Loucy (cell line): ENCODE data around the gene TCAF2.
"Not testable (repeated sequence)": the region's sequence is repeated elsewhere in the genome, so short reads cannot be mapped to it uniquely, and the experiment has no call there.

ENCODE experiments used
- H2AFZ ChIP-seq: fragments of 200-600 bp; sonication (generic); 2 replicates; pipeline ENCODE4 v1.6.0; 2016; ENCODE audit warnings: antibody characterized with exemption, mild to moderate bottlenecking, low read length, moderate library complexity
- H3F3A ChIP-seq: fragments of 200-600 bp; 2 replicates; pipeline ENCODE4 v1.6.0; 2016; ENCODE audit warnings: antibody characterized with exemption, low read depth, mild to moderate bottlenecking
- H3K27me3 ChIP-seq: fragments of 200-600 bp; sonication (generic); 2 replicates; pipeline ENCODE4 v1.6.1; 2014; ENCODE audit warnings: low read length, mild to moderate bottlenecking; ENCODE audit not compliant: insufficient read depth, poor library complexity, severe bottlenecking
- H3K36me3 ChIP-seq: fragments of 200-600 bp; sonication (generic); 2 replicates; pipeline ENCODE4 v1.6.1; 2016; ENCODE audit warnings: low read length; ENCODE audit not compliant: insufficient read depth
- H3K4me1 ChIP-seq: fragments of 200-600 bp; sonication (generic); 2 replicates; pipeline ENCODE4 v1.5.1; 2014; ENCODE audit warnings: low read length, mild to moderate bottlenecking; ENCODE audit not compliant: insufficient read depth, poor library complexity, severe bottlenecking
- H3K4me2 ChIP-seq: fragments of 200-600 bp; sonication (generic); 2 replicates; pipeline ENCODE4 v1.6.0; 2014; ENCODE audit warnings: antibody characterized with exemption, low read length, low read depth, mild to moderate bottlenecking; ENCODE audit not compliant: poor library complexity, severe bottlenecking
- H3K4me3 ChIP-seq: fragments of 200-600 bp; sonication (generic); 2 replicates; pipeline ENCODE4 v1.5.1; 2014; ENCODE audit warnings: low read length, mild to moderate bottlenecking, mixed read lengths; ENCODE audit not compliant: poor library complexity, severe bottlenecking
- H3K79me2 ChIP-seq: fragments of 200-600 bp; sonication (generic); 2 replicates; pipeline ENCODE4 v1.6.1; 2014; ENCODE audit warnings: low read length; ENCODE audit not compliant: insufficient read depth
- H3K9ac ChIP-seq: fragments of 200-600 bp; sonication (generic); 2 replicates; pipeline ENCODE4 v1.6.0; 2014; ENCODE audit warnings: mild to moderate bottlenecking, low read depth, low read length, moderate library complexity; ENCODE audit not compliant: poor library complexity, severe bottlenecking
- H3K9me2 ChIP-seq: fragments of 200-600 bp; sonication (generic); replicated peaks from 2 replicates; pipeline ENCODE4 v1.6.1; 2016; ENCODE audit warnings: low read depth, low read length, mixed read lengths
- H3K9me3 ChIP-seq: fragments of 200-600 bp; sonication (generic); 2 replicates; pipeline ENCODE4 v1.6.1; 2014; ENCODE audit warnings: mild to moderate bottlenecking, antibody characterized with exemption, low read length, low read depth; ENCODE audit not compliant: insufficient read depth
- H4K20me1 ChIP-seq: fragments of 200-600 bp; sonication (generic); 2 replicates; pipeline ENCODE4 v1.6.0; 2014; ENCODE audit warnings: antibody characterized with exemption, low read length, mild to moderate bottlenecking; ENCODE audit not compliant: insufficient read depth, poor library complexity, severe bottlenecking
- TF ChIP-seq, protein P1 (sequence below): fragments of 200-600 bp; sonication (generic); conservative IDR thresholded peaks from 2 replicates; pipeline ENCODE4 v1.5.1; 2014; ENCODE audit warnings: mild to moderate bottlenecking, antibody characterized with exemption, low read length

The TCAF2 gene

DNA sequence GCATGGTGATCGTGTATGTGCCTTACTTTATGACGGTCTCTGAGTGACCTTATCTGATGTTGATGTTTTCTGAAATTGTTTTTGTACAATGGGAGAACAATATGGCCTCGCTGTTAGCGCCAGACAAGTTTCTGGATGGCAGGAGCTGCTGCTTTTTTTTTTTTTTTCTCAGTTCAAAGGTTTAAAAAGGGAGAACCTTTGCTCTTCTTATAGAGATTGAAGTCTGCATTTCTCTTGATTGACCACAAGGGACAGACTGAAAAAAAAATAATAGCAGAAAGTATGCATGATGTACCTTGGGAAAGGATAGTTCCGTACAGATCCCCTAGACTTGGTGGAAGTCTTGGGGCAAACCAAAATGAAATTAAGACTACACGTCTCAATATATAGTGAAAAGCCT is 5.2 kb upstream of the TCAF2 start:
- H3K4me2 ChIP-seq, H3F3A ChIP-seq, H3K4me1 ChIP-seq, H4K20me1 ChIP-seq, H3K79me2 ChIP-seq, H3K9ac ChIP-seq, H3K27me3 ChIP-seq, H3K36me3 ChIP-seq, H3K4me3 ChIP-seq, H2AFZ ChIP-seq, H3K9me3 ChIP-seq, H3K9me2 ChIP-seq: not testable (repeated sequence)
- TF ChIP-seq, protein P1, sequence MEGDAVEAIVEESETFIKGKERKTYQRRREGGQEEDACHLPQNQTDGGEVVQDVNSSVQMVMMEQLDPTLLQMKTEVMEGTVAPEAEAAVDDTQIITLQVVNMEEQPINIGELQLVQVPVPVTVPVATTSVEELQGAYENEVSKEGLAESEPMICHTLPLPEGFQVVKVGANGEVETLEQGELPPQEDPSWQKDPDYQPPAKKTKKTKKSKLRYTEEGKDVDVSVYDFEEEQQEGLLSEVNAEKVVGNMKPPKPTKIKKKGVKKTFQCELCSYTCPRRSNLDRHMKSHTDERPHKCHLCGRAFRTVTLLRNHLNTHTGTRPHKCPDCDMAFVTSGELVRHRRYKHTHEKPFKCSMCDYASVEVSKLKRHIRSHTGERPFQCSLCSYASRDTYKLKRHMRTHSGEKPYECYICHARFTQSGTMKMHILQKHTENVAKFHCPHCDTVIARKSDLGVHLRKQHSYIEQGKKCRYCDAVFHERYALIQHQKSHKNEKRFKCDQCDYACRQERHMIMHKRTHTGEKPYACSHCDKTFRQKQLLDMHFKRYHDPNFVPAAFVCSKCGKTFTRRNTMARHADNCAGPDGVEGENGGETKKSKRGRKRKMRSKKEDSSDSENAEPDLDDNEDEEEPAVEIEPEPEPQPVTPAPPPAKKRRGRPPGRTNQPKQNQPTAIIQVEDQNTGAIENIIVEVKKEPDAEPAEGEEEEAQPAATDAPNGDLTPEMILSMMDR = peak; percentile 26; the same call in 1 of the 2 replicates

DNA sequence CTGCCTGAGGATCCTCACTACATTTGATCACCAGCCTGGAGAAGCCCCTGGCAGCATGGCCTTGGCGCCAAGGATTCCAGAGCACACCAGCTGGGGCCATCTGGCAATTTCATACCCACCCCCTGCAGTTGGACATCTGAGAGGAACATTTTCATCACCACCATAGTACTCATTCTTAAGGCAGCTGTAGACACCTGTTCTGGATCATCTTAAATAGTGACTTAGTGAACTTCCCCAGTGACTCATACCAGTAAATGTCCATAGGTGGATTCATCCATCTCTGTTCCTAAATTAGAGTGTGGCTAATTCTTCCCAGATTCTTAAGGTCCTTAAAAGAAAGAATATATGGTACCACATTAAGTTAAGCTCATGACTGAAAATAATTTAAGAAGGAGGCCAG is 3.6 kb upstream of the TCAF2 start:
- H3K9ac ChIP-seq, H2AFZ ChIP-seq, H3K79me2 ChIP-seq, H3K9me2 ChIP-seq, H3F3A ChIP-seq, H3K27me3 ChIP-seq, H3K36me3 ChIP-seq, H3K4me3 ChIP-seq, H3K9me3 ChIP-seq, H3K4me1 ChIP-seq, H3K4me2 ChIP-seq, H4K20me1 ChIP-seq: not testable (repeated sequence)

DNA sequence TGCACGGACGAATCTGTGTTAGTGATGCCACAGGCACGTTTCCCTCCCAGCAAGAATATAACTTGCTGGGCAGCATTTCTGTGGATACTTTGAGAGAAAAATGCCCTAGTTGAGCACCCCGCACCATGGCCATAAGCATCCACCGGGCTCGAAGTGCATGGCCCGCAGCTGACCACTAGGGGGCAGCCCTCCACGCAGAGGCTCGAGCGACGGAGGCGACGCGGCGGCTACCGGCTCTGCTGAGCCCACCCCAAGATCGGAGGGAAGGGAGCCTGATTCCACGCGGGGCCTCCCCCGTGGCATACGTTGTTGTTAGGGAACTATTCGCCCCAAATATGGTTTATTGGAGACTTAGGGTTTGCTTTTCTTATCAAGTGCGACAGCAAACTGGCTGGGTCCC is 716 bp upstream of the TCAF2 start:
- not testable (repeated sequence) for H4K20me1 ChIP-seq, H3K4me2 ChIP-seq, H3K4me3 ChIP-seq, H3K9me2 ChIP-seq, H3K79me2 ChIP-seq, H3F3A ChIP-seq, H3K4me1 ChIP-seq, H3K36me3 ChIP-seq, H2AFZ ChIP-seq, H3K9ac ChIP-seq, H3K27me3 ChIP-seq, H3K9me3 ChIP-seq

DNA sequence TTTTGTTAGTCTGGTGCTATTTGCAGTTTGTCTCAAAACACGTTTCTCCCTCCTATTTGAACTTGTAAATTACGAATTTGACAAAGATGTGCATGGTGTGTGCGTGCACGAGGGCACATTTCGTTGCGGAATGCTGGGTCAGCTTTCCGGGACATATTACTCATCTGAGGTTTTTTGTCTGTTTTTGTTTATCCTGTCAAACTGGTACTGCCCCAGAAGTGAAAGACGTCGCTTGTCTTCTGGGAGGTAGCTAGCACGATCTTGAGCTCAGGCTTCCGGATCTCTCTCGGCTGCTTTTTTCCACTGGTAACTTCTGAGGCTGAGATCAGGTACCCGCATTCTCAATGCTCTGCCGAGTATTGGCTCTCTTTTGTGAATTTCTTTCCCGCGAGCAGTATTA is 401 bp downstream of the TCAF2 start:
- H3F3A ChIP-seq, H3K27me3 ChIP-seq, H3K4me3 ChIP-seq, H3K9me3 ChIP-seq, H4K20me1 ChIP-seq, H3K9me2 ChIP-seq, H3K9ac ChIP-seq, H3K36me3 ChIP-seq, H3K4me1 ChIP-seq, H2AFZ ChIP-seq, H3K4me2 ChIP-seq, H3K79me2 ChIP-seq: not testable (repeated sequence)

DNA sequence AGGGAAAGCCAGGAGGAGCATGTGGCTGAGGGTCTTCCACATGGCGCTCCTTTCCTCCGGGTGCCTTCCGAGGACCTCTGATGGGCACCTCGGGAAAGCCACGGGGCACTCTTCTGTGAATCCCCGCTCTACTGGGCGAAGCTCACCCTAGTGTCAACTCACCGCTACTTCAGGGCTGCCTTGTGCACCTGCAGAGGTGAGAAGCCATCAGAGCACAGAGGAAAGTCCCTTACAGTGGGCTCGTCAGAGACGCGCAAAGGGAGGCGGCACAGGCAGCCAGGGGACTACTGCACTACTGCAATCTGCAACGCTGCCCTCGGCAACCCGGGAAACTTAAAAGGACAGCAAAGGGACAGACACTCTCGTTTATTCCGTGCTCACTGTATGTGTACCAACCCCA is 1.4 kb downstream of the TCAF2 start:
- not testable (repeated sequence) for H3K9ac ChIP-seq, H3K4me2 ChIP-seq, H3K36me3 ChIP-seq, H2AFZ ChIP-seq, H3K27me3 ChIP-seq, H3K9me2 ChIP-seq, H3K79me2 ChIP-seq, H3F3A ChIP-seq, H3K9me3 ChIP-seq, H4K20me1 ChIP-seq, H3K4me3 ChIP-seq, H3K4me1 ChIP-seq

DNA sequence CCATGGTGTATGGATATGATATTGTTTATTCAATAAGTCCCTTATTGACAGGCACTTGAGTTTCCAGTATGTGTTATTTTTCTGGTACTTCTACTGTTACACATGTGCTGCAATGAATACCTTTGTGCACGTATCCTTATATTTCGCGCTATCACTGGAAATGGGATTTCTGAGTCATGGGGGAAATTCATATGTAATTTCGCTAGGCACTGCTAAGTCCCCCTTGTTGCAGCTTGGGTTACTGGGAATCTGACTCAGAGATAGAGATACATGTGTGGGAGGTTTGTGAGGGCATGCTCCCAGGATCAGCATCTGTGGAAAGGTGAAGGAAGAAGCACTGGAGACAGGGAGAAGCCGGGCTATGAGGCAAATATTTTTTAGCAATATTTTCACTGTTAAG is 9.9 kb downstream of the TCAF2 start:
- H3K27me3 ChIP-seq, H3K4me1 ChIP-seq, H3K79me2 ChIP-seq, H4K20me1 ChIP-seq, H3K4me3 ChIP-seq, H3F3A ChIP-seq, H3K9ac ChIP-seq, H3K4me2 ChIP-seq, H3K36me3 ChIP-seq, H3K9me2 ChIP-seq, H2AFZ ChIP-seq, H3K9me3 ChIP-seq: not testable (repeated sequence)

DNA sequence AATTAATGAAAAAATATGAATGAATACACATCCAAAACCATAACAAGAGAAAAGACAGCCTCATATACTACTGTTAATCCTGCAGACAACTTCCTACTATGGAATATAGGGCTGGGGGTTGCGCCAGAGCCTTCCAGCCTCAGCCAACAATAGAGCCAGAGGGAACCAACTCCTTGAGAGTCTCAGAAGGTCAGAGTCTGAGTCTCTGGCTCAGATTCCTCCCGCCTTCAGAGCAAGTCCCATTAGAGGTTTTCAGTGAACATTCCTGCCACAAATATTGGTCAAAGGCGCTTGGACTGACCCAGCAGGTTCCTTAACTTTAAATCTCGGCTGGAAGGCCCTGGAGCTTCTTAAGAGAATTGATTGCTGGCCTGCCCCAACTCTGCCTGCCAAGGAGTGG is 11.7 kb downstream of the TCAF2 start:
- H2AFZ ChIP-seq, H3K9me3 ChIP-seq, H3F3A ChIP-seq, H3K9ac ChIP-seq, H4K20me1 ChIP-seq, H3K4me1 ChIP-seq, H3K27me3 ChIP-seq, H3K36me3 ChIP-seq, H3K4me3 ChIP-seq, H3K79me2 ChIP-seq, H3K4me2 ChIP-seq, H3K9me2 ChIP-seq: not testable (repeated sequence)
